ENCODE results near the gene PIP4K2A.

- TF ChIP-seq CTCF (conservative IDR thresholded peaks at IDR 0.05; ENCODE audit: low read depth, low read length) (no peak), EZH2phosphoT487 (IDR thresholded peaks at IDR 0.05; ENCODE audit: borderline replicate concordance, low read length) (no peak), EZH2 (IDR thresholded peaks at IDR 0.05; ENCODE audit: low read length, unreplicated experiment) (no peak)
Measured at GRCh38 chr10:22681783-22682183, 32.6 kb downstream of the PIP4K2A start.

Measured in PC-3 (cell line).